Neuron (in vitro differentiated cells): ENCODE measurements around the gene PIEZO2.

Experiments
- H2AFZ ChIP-seq: one replicate; pipeline ENCODE4 v1.6.1; 2013; ENCODE audit warnings: low read depth, mild to moderate bottlenecking, inconsistent platforms, low read length, moderate library complexity
- H3K27me3 ChIP-seq: one replicate; pipeline ENCODE4 v1.6.1; 2013; ENCODE audit warnings: low read length; ENCODE audit not compliant: insufficient read depth
- H3K36me3 ChIP-seq: one replicate; pipeline ENCODE4 v1.6.1; 2013; ENCODE audit warnings: low read length; ENCODE audit not compliant: insufficient read depth
- H3K4me1 ChIP-seq: one replicate; pipeline ENCODE4 v1.6.1; 2013; ENCODE audit warnings: low read length; ENCODE audit not compliant: insufficient read depth
- H3K4me3 ChIP-seq: 2 replicates; pipeline ENCODE4 v1.5.1; 2013; ENCODE audit warnings: mild to moderate bottlenecking, low read length, moderate library complexity
- H3K9me3 ChIP-seq: one replicate; pipeline ENCODE4 v1.6.1; 2013; ENCODE audit warnings: low read length

Gene PIEZO2

GRCh38 chr18:10820681-10821080, 328.7 kb downstream of the PIEZO2 start:
- H3K4me1 ChIP-seq, result no peaks in the 10 kb centered on the region
- H3K36me3 ChIP-seq, result no peaks in the 10 kb centered on the region
- no peaks in the 10 kb centered on the region for H3K9me3 ChIP-seq
- H2AFZ ChIP-seq, result no peak overlapping the region
- no peak overlapping the region for H3K4me3 ChIP-seq
- H3K27me3 ChIP-seq, result no peaks in the 10 kb centered on the region

GRCh38 chr18:10814336-10814735, 335.0 kb downstream of the PIEZO2 start:
- no peaks in the 10 kb centered on the region for H3K9me3 ChIP-seq
- no peaks in the 10 kb centered on the region for H3K4me1 ChIP-seq
- no peak overlapping the region for H3K4me3 ChIP-seq
- H2AFZ ChIP-seq, result no peak overlapping the region
- H3K36me3 ChIP-seq, result no peaks in the 10 kb centered on the region
- no peaks in the 10 kb centered on the region for H3K27me3 ChIP-seq

GRCh38 chr18:10805587-10806118, 343.7 kb downstream of the PIEZO2 start:
- Histone ChIP-seq H3K27me3 (no peaks in the 10 kb centered on the region), H3K4me1 (no peaks in the 10 kb centered on the region), H3K4me3 (no peak overlapping the region), H3K36me3 (no peaks in the 10 kb centered on the region), H2AFZ (no peak overlapping the region), H3K9me3 (no peaks in the 10 kb centered on the region)

- H3K4me1 ChIP-seq, result no peaks in the 10 kb centered on the region
- no peak overlapping the region for H2AFZ ChIP-seq
- no peaks in the 10 kb centered on the region for H3K27me3 ChIP-seq
- no peaks in the 10 kb centered on the region for H3K9me3 ChIP-seq
- H3K4me3 ChIP-seq, result no peak overlapping the region
- no peaks in the 10 kb centered on the region for H3K36me3 ChIP-seq
These were observed 345.2 kb downstream of the PIEZO2 start for GRCh38 chr18:10804126-10804525.

- H2AFZ ChIP-seq, result no peak overlapping the region
- no peaks in the 10 kb centered on the region for H3K9me3 ChIP-seq
- H3K27me3 ChIP-seq, result no peaks in the 10 kb centered on the region
- no peaks in the 10 kb centered on the region for H3K36me3 ChIP-seq
- no peaks in the 10 kb centered on the region for H3K4me1 ChIP-seq
- H3K4me3 ChIP-seq, result no peak overlapping the region
These were observed 350.4 kb downstream of the PIEZO2 start for GRCh38 chr18:10798727-10799550.

- H3K27me3 ChIP-seq, result no peaks in the 10 kb centered on the region
- H3K9me3 ChIP-seq, result no peaks in the 10 kb centered on the region
- H3K4me3 ChIP-seq, result no peak overlapping the region
- H3K36me3 ChIP-seq, result no peaks in the 10 kb centered on the region
- no peak overlapping the region for H2AFZ ChIP-seq
- no peaks in the 10 kb centered on the region for H3K4me1 ChIP-seq
These were observed 351.5 kb downstream of the PIEZO2 start for GRCh38 chr18:10797896-10798295.

GRCh38 chr18:10794771-10795170, 354.6 kb downstream of the PIEZO2 start:
- H2AFZ ChIP-seq, result no peak overlapping the region
- no peak overlapping the region for H3K4me3 ChIP-seq
- H3K36me3 ChIP-seq, result no peaks in the 10 kb centered on the region
- no peaks in the 10 kb centered on the region for H3K9me3 ChIP-seq
- no peaks in the 10 kb centered on the region for H3K27me3 ChIP-seq
- no peaks in the 10 kb centered on the region for H3K4me1 ChIP-seq

GRCh38 chr18:10793730-10794370, 355.5 kb downstream of the PIEZO2 start:
- no peaks in the 10 kb centered on the region for H3K4me1 ChIP-seq
- H2AFZ ChIP-seq, result no peak overlapping the region
- no peaks in the 10 kb centered on the region for H3K27me3 ChIP-seq
- H3K4me3 ChIP-seq, result no peak overlapping the region
- H3K9me3 ChIP-seq, result no peaks in the 10 kb centered on the region
- H3K36me3 ChIP-seq, result no peaks in the 10 kb centered on the region

- Histone ChIP-seq H3K27me3 (no peaks in the 10 kb centered on the region), H3K4me3 (no peak overlapping the region)
These were observed 357.2 kb downstream of the PIEZO2 start for GRCh38 chr18:10792181-10792580.

GRCh38 chr18:10791169-10791831, 358.1 kb downstream of the PIEZO2 start:
- H3K9me3 ChIP-seq, result no peaks in the 10 kb centered on the region

More at GRCh38 chr18:10792181-10792580, 357.2 kb downstream of the PIEZO2 start:
- Histone ChIP-seq H3K4me1 (no peaks in the 10 kb centered on the region), H3K36me3 (no peaks in the 10 kb centered on the region), H2AFZ (no peak overlapping the region), H3K9me3 (no peaks in the 10 kb centered on the region)

GRCh38 chr18:10789180-10789579, 360.2 kb downstream of the PIEZO2 start:
- H3K36me3 ChIP-seq, result no peaks in the 10 kb centered on the region
- no peak overlapping the region for H3K4me3 ChIP-seq
- H2AFZ ChIP-seq, result no peak overlapping the region
- H3K4me1 ChIP-seq, result no peaks in the 10 kb centered on the region
- no peaks in the 10 kb centered on the region for H3K9me3 ChIP-seq
- H3K27me3 ChIP-seq, result no peaks in the 10 kb centered on the region

More at GRCh38 chr18:10791169-10791831, 358.1 kb downstream of the PIEZO2 start:
- H2AFZ ChIP-seq, result no peak overlapping the region
- H3K27me3 ChIP-seq, result no peaks in the 10 kb centered on the region
- no peak overlapping the region for H3K4me3 ChIP-seq
- no peaks in the 10 kb centered on the region for H3K4me1 ChIP-seq
- H3K36me3 ChIP-seq, result no peaks in the 10 kb centered on the region

GRCh38 chr18:10787293-10787901, 362.0 kb downstream of the PIEZO2 start:
- Histone ChIP-seq H3K9me3 (no peaks in the 10 kb centered on the region), H3K4me3 (no peak overlapping the region), H3K4me1 (no peaks in the 10 kb centered on the region), H2AFZ (no peak overlapping the region), H3K36me3 (no peaks in the 10 kb centered on the region), H3K27me3 (no peaks in the 10 kb centered on the region)

GRCh38 chr18:10785798-10786197, 363.6 kb downstream of the PIEZO2 start:
- Histone ChIP-seq H2AFZ (no peak overlapping the region), H3K4me1 (no peaks in the 10 kb centered on the region)

More at GRCh38 chr18:10785798-10786197, 363.6 kb downstream of the PIEZO2 start:
- Histone ChIP-seq H3K4me3 (no peak overlapping the region), H3K9me3 (no peaks in the 10 kb centered on the region), H3K36me3 (no peaks in the 10 kb centered on the region), H3K27me3 (no peaks in the 10 kb centered on the region)
